WTC11 (cell line): Measurements from ENCODE around the gene SORCS2.

Experiments used
- MYBL2 ChIP-seq: sonication (generic); formaldehyde crosslinking; IDR thresholded peaks from 2 replicates; pipeline ENCODE4 v1.8.1; 2023; ENCODE audit warnings: mild to moderate bottlenecking, moderate library complexity, missing genetic modification reagents
- PRRX2 ChIP-seq: fragments of 250-450 bp; sonication (Bioruptor Pico); IDR thresholded peaks from 2 replicates; pipeline ENCODE4 v1.8.0; 2021; ENCODE audit warnings: mild to moderate bottlenecking
- SP1 ChIP-seq: sonication (generic); formaldehyde crosslinking; conservative IDR thresholded peaks from 2 replicates; pipeline ENCODE4 v1.8.1; 2022; ENCODE audit warnings: missing genetic modification reagents
- ZNF263 ChIP-seq: sonication (generic); formaldehyde crosslinking; IDR thresholded peaks from 2 replicates; pipeline ENCODE4 v1.8.1; 2022; ENCODE audit warnings: low read depth, mild to moderate bottlenecking, moderate library complexity, missing genetic modification reagents
- TF ChIP-seq, protein P1 (sequence below): fragments of 200-600 bp; IDR thresholded peaks from 2 replicates; pipeline ENCODE4 v1.8.0; 2022; ENCODE audit warnings: antibody characterized with exemption
- TF ChIP-seq, protein P2 (sequence below): sonication (generic); formaldehyde crosslinking; IDR thresholded peaks from 2 replicates; pipeline ENCODE4 v1.8.1; 2022; ENCODE audit warnings: missing genetic modification reagents, borderline replicate concordance
- TF ChIP-seq, protein P3 (sequence below): fragments of 250-450 bp; sonication (Bioruptor Pico); conservative IDR thresholded peaks from 2 replicates; pipeline ENCODE4 v1.9.0; 2021; ENCODE audit warnings: mild to moderate bottlenecking
- TF ChIP-seq, protein P4 (sequence below): sonication (generic); formaldehyde crosslinking; IDR thresholded peaks from 2 replicates; pipeline ENCODE4 v1.8.0; 2022; ENCODE audit warnings: mild to moderate bottlenecking, missing genetic modification reagents

DNA sequence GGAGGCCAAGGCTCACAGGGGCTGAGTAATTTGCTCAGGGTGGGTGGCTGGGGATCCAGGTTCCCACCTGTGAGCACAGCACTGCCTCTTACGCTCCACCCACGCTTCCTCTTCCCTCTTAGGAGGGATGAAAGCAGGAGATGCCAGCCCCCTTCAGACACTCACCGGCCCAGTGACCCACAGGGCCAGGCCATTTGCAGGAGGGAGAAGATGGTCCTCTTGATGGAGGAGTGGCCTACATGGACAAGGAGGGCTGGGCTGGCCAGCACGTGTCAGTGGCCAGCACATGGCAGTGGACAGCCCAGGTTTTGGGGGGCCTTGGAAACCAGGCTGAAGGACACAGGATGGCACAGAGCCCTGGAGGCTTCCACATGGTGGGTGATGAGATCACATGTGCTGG, 350.4 kb downstream of the SORCS2 start:
- TF ChIP-seq, protein P1, sequence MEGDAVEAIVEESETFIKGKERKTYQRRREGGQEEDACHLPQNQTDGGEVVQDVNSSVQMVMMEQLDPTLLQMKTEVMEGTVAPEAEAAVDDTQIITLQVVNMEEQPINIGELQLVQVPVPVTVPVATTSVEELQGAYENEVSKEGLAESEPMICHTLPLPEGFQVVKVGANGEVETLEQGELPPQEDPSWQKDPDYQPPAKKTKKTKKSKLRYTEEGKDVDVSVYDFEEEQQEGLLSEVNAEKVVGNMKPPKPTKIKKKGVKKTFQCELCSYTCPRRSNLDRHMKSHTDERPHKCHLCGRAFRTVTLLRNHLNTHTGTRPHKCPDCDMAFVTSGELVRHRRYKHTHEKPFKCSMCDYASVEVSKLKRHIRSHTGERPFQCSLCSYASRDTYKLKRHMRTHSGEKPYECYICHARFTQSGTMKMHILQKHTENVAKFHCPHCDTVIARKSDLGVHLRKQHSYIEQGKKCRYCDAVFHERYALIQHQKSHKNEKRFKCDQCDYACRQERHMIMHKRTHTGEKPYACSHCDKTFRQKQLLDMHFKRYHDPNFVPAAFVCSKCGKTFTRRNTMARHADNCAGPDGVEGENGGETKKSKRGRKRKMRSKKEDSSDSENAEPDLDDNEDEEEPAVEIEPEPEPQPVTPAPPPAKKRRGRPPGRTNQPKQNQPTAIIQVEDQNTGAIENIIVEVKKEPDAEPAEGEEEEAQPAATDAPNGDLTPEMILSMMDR = no peak
- TF ChIP-seq, protein P2, sequence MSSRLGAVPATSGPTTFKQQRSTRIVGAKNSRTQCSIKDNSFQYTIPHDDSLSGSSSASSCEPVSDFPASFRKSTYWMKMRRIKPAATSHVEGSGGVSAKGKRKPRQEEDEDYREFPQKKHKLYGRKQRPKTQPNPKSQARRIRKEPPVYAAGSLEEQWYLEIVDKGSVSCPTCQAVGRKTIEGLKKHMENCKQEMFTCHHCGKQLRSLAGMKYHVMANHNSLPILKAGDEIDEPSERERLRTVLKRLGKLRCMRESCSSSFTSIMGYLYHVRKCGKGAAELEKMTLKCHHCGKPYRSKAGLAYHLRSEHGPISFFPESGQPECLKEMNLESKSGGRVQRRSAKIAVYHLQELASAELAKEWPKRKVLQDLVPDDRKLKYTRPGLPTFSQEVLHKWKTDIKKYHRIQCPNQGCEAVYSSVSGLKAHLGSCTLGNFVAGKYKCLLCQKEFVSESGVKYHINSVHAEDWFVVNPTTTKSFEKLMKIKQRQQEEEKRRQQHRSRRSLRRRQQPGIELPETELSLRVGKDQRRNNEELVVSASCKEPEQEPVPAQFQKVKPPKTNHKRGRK (CRISPR knock-in tag) = no peak
- TF ChIP-seq SP1 (CRISPR knock-in tag) (no peak), PRRX2 (CRISPR knock-in tag) (no peak), ZNF263 (no peak), MYBL2 (CRISPR knock-in tag) (no peak)
- TF ChIP-seq, protein P3, sequence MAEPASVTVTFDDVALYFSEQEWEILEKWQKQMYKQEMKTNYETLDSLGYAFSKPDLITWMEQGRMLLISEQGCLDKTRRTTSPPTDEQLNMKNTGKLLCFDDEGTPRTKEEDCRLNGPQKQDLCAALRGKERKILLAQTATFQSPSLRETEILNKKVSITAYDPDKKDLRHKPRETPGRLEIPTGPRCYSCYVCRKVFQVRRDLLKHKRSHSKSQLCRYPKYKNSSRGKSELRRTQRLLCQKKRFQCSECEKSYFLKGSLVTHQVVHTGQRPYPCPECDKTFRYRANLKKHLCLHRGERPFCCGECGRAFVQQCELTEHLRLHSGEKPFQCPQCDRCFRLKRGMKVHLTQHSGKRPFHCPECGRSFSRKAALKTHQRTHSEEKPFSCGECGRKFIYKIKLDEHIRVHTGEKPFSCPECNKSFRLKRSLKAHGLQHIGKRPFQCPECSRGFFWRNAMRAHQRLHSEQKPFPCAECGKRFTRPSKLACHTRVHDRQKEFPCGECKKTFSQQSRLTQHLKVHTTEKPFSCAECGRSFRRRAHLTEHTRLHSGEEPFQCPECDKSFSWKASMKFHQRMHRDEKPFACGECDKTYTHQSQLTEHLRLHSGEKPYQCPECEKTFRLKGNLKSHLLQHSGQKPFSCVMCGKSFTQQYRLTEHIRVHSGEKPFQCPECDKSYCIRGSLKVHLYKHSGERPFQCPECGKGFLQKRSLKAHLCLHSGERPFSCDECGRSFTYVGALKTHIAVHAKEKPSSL (CRISPR knock-in tag) = no peak
- TF ChIP-seq, protein P4, sequence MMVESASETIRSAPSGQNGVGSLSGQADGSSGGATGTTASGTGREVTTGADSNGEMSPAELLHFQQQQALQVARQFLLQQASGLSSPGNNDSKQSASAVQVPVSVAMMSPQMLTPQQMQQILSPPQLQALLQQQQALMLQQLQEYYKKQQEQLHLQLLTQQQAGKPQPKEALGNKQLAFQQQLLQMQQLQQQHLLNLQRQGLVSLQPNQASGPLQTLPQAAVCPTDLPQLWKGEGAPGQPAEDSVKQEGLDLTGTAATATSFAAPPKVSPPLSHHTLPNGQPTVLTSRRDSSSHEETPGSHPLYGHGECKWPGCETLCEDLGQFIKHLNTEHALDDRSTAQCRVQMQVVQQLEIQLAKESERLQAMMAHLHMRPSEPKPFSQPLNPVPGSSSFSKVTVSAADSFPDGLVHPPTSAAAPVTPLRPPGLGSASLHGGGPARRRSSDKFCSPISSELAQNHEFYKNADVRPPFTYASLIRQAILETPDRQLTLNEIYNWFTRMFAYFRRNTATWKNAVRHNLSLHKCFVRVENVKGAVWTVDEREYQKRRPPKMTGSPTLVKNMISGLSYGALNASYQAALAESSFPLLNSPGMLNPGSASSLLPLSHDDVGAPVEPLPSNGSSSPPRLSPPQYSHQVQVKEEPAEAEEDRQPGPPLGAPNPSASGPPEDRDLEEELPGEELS (CRISPR knock-in tag) = no peak
